ENCODE results near the gene PGAP6. TPM values are rescaled to one million over a fixed set of nuclear protein-coding genes. Genes with fewer than 3 reads are reported as not detected.
A peak's percentile ranks its signal among the peaks of the same experiment; 100 is the strongest.
"Not testable (repeated sequence)": the region's sequence is repeated elsewhere in the genome, so short reads cannot be mapped to it uniquely, and the experiment has no call there.

The PGAP6 gene
- total RNA-seq, 2 experiments from 2014 or later, result 30.6 to 31.5 TPM

DNA sequence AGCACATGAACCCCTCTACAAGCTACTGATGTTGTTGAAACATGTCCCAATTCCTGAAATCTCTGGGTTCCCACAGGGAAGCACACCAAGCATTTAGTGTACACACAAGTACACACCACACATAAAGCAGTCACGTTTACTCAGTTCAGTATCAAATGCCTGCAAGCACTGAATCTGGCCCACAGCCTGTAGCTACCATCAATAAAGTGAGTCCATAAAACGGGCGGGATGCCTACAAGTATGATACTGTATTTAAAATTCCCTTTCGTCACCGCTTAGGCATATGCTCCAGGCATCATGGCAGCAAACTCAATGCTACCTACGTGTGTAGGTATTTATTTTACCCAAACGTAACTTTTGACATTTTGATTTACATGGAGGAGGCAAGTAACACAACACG lies 31.6 kb downstream of the PGAP6 start:
- peaks cover 63% of the 10 kb centered on the region for H3K4me1 Mint-ChIP-seq (ENCODE audit: low read depth)
- H3K9me3 Mint-ChIP-seq, result no peaks in the 10 kb centered on the region
- intact Hi-C loops (cut with micrococcal nuclease), result no loop called here

DNA sequence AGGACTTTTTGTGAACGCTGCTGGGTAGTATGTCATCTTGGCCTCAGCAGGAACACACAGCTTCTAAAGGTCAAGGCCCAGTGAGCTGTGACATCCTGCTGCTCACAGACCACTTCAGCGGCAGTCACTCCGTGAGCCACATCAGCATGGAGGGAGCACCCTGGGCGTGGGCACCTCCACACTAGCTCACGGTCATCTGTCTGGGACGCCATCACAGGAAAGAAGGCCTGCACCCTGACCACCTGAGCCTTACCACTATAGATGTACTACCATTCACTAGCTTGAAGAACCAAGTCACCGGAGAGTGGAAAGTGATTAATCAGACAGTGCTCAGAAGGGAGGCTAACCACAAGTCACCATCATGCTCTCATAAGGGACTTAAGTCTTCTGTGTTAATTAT lies 32.6 kb downstream of the PGAP6 start:
- Mint-ChIP-seq H3K9me3 (no peaks in the 10 kb centered on the region), H3K4me3 (no peak overlapping the region), H3K27me3 (no peaks in the 10 kb centered on the region), H3K36me3 (peaks cover 28% of the 10 kb centered on the region), H3K4me1 (ENCODE audit: low read depth) (peaks cover 65% of the 10 kb centered on the region), H3K27ac (no peak overlapping the region)
- DNase-seq, result no peak
- ChIA-PET CTCF (interaction anchor here (1.0 to 2.0 kb wide), 4 partner anchors 13 to 242 kb away, joined by 3 to 7 read pairs (median 4); no protein-coding TSS in a partner anchor), POLR2A (interaction anchor here (1.0 to 2.5 kb wide), 2 partner anchors 13 to 114 kb away, joined by 4 to 12 read pairs; partner anchors contain the start of gene FAM234A)
- intact Hi-C loops (cut with micrococcal nuclease), result no loop called here

More for the DNA sequence above, 31.6 kb downstream of the PGAP6 start:
- no peak overlapping the region for H3K27ac Mint-ChIP-seq
- ChIA-PET CTCF (interaction anchor here (0.9 to 1.9 kb wide), 5 partner anchors 11 to 169 kb away, joined by 3 to 5 read pairs (median 4); no protein-coding TSS in a partner anchor), POLR2A (no interaction called here)
- no peak for DNase-seq
- no peak overlapping the region for H3K4me3 Mint-ChIP-seq
- H3K36me3 Mint-ChIP-seq, result peaks cover 22% of the 10 kb centered on the region
- H3K27me3 Mint-ChIP-seq, result no peaks in the 10 kb centered on the region

DNA sequence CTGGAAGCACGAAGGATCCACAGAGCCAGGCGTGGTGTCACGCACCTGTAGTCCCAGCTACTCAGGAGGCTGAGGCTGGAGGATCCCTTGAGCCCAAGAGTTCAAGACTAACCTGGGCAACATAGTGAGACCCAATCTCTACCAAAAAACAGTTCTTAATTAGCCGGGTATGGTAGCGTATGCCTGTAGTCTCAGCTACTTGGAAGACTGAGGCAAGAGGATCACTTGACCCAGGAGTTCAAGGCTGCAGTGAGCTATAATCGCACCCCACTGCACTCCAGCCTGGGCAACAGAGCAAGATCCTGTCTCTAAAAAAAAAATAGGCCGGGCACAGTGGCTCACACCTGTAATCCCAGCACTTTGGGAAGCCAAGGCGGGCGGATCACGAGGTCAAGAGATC lies 33.3 kb downstream of the PGAP6 start:
- H3K27ac Mint-ChIP-seq; H3K27me3 Mint-ChIP-seq; H3K9me3 Mint-ChIP-seq; DNase-seq; H3K4me3 Mint-ChIP-seq; intact Hi-C loops (cut with micrococcal nuclease): not testable (repeated sequence)
- CTCF ChIA-PET, result interaction anchor here (1.3 to 4.1 kb wide), 3 partner anchors 44 to 241 kb away, joined by 3 to 15 read pairs (median 7); partner anchors contain the start of gene FAM234A
- POLR2A ChIA-PET, result interaction anchor here (0.5 to 2.5 kb wide), 3 partner anchors 13 to 113 kb away, joined by 3 to 12 read pairs (median 4); partner anchors contain the start of gene FAM234A
- H3K4me1 Mint-ChIP-seq (ENCODE audit: low read depth), result peaks cover 62% of the 10 kb centered on the region
- peaks cover 28% of the 10 kb centered on the region for H3K36me3 Mint-ChIP-seq

- Mint-ChIP-seq H3K4me1 (ENCODE audit: low read depth) (peaks cover 71% of the 10 kb centered on the region), H3K27ac (no peak overlapping the region), H3K4me3 (no peak overlapping the region), H3K9me3 (no peaks in the 10 kb centered on the region), H3K36me3 (peaks cover 33% of the 10 kb centered on the region), H3K27me3 (no peaks in the 10 kb centered on the region)
- DNase-seq, result no peak
- intact Hi-C loops (cut with micrococcal nuclease), result no loop called here
- ChIA-PET POLR2A (interaction anchor here (2.4 to 2.5 kb wide), 2 partner anchors 112 kb away, joined by 12 read pairs; partner anchors contain the start of gene FAM234A), CTCF (interaction anchor here (2.0 to 4.1 kb wide), 2 partner anchors 112 to 240 kb away, joined by 7 to 15 read pairs; partner anchors contain the start of gene FAM234A)
Measured at GRCh38 chr16:347203-347602, 34.6 kb downstream of the PGAP6 start.

DNA sequence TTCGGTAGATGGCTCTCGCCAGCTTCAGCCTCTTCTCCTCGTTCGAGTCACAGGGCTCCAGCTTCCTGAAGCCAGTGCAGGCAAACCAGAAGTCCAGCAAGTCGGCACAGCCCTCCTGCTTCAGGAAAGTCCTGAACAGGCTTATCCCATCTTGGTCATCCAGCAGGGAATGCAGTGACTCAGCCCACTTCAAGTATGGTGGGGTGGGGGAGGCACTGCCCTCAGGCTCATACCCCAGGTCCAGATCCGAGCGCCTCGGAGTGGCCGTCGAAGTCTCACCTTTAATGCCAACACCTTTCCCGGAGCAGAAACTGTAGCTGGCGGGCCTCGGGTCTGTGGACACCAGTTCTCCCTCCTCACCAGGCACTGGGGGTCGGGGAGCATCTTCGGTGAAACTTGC lies 35.2 kb downstream of the PGAP6 start:
- H3K4me1 Mint-ChIP-seq (ENCODE audit: low read depth), result peaks cover 76% of the 10 kb centered on the region

DNA sequence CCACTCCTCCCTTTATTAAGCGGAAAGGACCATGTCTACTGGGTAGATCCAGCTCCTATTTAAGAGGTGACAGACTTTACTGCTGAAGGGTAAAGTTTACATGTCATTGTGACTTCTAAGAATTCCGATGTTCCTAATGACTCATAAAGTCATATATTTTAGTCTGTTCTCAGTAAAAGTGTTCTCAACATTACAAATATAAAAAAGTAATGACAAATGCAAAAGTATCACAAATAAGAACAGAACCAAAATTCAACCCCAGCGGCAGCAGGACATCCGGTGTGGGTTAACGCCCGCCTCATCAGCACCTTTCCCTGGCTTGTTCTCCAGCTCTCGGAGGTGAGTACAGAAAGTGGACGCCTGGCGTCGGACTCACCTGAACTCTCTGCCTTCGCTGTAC lies 36.0 kb downstream of the PGAP6 start:
- H3K4me1 Mint-ChIP-seq (ENCODE audit: low read depth), result peaks cover 74% of the 10 kb centered on the region
- H3K27ac Mint-ChIP-seq, result no peak overlapping the region
- no peaks in the 10 kb centered on the region for H3K9me3 Mint-ChIP-seq
- no peaks in the 10 kb centered on the region for H3K27me3 Mint-ChIP-seq
- peaks cover 37% of the 10 kb centered on the region for H3K36me3 Mint-ChIP-seq
- ChIA-PET CTCF (interaction anchor here (0.9 to 4.1 kb wide), 5 partner anchors 10 to 110 kb away, joined by 3 to 15 read pairs (median 4); partner anchors contain the start of gene FAM234A), POLR2A (interaction anchor here (0.6 to 2.4 kb wide), 2 partner anchors 94 to 110 kb away, joined by 3 to 12 read pairs; partner anchors contain the start of gene FAM234A)
- intact Hi-C loops (cut with micrococcal nuclease), result no loop called here
- peak; percentile 76 for DNase-seq
- H3K4me3 Mint-ChIP-seq, result no peak overlapping the region

More for the DNA sequence above, 35.2 kb downstream of the PGAP6 start:
- ChIA-PET POLR2A (interaction anchor here (2.4 kb wide), 1 partner anchor 111 kb away, joined by 12 read pairs; the partner anchor contains the start of gene FAM234A), CTCF (interaction anchor here (0.7 to 4.1 kb wide), 4 partner anchors 11 to 196 kb away, joined by 3 to 15 read pairs (median 6); partner anchors contain the start of gene FAM234A)
- H3K27ac Mint-ChIP-seq, result no peak overlapping the region
- no peak for DNase-seq
- no peaks in the 10 kb centered on the region for H3K27me3 Mint-ChIP-seq
- intact Hi-C loops (cut with micrococcal nuclease), result no loop called here
- H3K9me3 Mint-ChIP-seq, result no peaks in the 10 kb centered on the region
- no peak overlapping the region for H3K4me3 Mint-ChIP-seq
- peaks cover 37% of the 10 kb centered on the region for H3K36me3 Mint-ChIP-seq

DNA sequence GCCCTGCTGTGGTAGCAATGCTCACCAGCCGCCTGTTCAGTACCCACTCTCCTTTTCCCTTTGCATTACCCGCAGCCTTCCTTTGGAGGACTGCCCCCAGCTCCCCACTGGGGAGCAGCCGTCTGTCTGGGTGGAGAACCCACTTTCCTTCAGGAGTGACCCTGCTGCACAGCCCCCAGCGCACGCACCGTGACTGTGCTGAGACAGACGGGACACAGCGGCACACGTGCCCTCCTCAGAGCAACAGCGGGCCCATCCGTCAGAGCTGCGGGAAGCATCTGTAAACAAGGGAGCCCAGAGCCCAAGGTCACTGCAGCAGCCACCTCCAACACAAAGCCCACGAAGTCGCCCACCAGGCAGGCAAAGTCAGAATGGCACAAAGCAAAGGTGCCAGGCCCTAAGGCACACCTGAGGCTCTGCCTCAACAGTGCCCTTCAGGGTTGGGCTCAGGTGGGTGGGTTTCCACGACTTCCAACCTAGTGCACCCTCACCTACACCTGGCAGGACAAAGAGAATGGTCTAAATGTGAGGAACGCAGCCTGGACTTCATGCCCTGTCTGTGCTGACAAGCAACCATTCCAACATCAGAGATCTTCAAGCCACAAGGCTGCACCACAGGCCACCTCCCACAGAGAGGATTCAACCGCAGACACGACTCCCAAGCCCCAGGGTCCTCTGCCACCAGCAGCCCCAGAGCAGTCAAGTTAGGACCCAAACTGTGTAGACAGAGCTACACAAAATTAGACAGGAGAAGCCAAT lies 39.1 kb downstream of the PGAP6 start:
- H3K27ac Mint-ChIP-seq, result no peak overlapping the region
- intact Hi-C loops (cut with micrococcal nuclease), result no loop called here
- CTCF ChIA-PET, result no interaction called here
- no peak overlapping the region for H3K4me3 Mint-ChIP-seq
- no peaks in the 10 kb centered on the region for H3K9me3 Mint-ChIP-seq
- no peak for DNase-seq
- POLR2A ChIA-PET, result interaction anchor here (0.6 kb wide), 3 partner anchors 9 to 1363 kb away, joined by 3 read pairs; no protein-coding TSS in a partner anchor
- H3K36me3 Mint-ChIP-seq, result peaks cover 32% of the 10 kb centered on the region
- no peaks in the 10 kb centered on the region for H3K27me3 Mint-ChIP-seq
- peaks cover 67% of the 10 kb centered on the region for H3K4me1 Mint-ChIP-seq (ENCODE audit: low read depth)

DNA sequence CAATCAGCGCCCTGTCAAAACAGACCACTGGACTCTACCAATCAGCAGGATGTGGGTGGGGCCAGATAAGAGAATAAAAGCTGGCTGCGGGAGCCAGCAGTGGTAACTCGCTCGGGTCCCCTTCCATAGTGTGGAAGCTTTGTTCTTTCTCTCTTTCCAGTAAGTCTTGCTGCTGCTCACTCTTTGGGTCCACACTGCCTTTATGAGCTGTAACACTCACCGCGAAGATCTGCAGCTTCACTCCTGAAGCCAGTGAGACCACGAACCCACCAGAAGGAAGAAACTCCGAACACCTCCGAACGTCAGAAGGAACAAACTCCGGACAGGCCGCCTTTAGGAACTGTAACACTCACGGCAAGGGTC lies 39.8 kb downstream of the PGAP6 start:
- H3K27ac Mint-ChIP-seq, result not testable (repeated sequence)

GRCh38 chr16:341095-341973 lies 40.4 kb downstream of the PGAP6 start:
- POLR2A ChIA-PET; DNase-seq; H3K4me3 Mint-ChIP-seq; intact Hi-C loops (cut with micrococcal nuclease); H3K9me3 Mint-ChIP-seq; H3K27ac Mint-ChIP-seq; H3K27me3 Mint-ChIP-seq: not testable (repeated sequence)
- Mint-ChIP-seq H3K36me3 (peaks cover 24% of the 10 kb centered on the region), H3K4me1 (ENCODE audit: low read depth) (peaks cover 62% of the 10 kb centered on the region)
- CTCF ChIA-PET, result interaction anchor here (0.7 kb wide), 1 partner anchor 39 kb away, joined by 3 read pairs; no protein-coding TSS in a partner anchor

More for the DNA sequence above, 39.8 kb downstream of the PGAP6 start:
- H3K4me3 Mint-ChIP-seq; DNase-seq; intact Hi-C loops (cut with micrococcal nuclease); H3K27me3 Mint-ChIP-seq; H3K9me3 Mint-ChIP-seq; CTCF ChIA-PET: not testable (repeated sequence)
- H3K36me3 Mint-ChIP-seq, result peaks cover 27% of the 10 kb centered on the region
- peaks cover 65% of the 10 kb centered on the region for H3K4me1 Mint-ChIP-seq (ENCODE audit: low read depth)
- POLR2A ChIA-PET, result interaction anchor here (0.6 kb wide), 2 partner anchors 10 to 20 kb away, joined by 3 read pairs; no protein-coding TSS in a partner anchor

DNA sequence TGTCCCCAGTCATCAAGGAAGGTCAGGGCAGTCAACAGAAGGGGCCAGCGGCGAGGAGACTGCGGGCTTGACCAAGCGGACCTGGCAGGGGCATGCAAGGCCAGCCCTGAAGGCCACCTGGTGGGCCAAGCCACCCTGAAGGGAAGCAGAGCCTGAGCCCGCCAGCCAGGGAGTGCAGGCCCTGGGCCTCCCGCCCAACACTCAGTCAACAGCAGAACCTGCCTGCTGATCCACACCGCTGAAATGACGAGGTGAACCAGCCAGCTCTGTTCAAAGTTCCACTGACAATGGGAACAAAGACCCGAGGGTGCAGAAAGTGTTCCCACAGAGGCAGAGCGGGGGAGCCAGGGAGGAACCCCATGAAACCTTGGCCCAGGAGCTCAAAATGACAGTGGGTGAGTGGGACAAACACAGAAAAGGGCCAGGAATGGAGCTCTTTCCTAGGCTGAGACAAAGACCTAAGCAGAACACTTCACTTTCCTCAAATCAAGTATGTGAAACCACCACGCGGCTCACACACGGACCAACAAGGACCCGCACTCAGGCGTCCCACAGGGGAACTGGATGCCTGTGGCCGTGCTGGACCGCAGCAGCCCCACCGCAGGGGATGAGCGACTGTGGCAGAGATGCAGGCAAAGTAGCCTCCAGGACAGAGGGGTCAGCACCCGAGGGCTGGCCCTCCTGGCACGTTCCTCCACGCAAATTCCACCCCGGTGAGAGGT lies 41.2 kb downstream of the PGAP6 start:
- peaks cover 59% of the 10 kb centered on the region for H3K4me1 Mint-ChIP-seq (ENCODE audit: low read depth)
- no peak for DNase-seq
- H3K36me3 Mint-ChIP-seq, result peaks cover 17% of the 10 kb centered on the region
- POLR2A ChIA-PET, result no interaction called here
- no peaks in the 10 kb centered on the region for H3K27me3 Mint-ChIP-seq
- H3K9me3 Mint-ChIP-seq, result no peaks in the 10 kb centered on the region
- intact Hi-C loops (cut with micrococcal nuclease), result no loop called here
- CTCF ChIA-PET, result interaction anchor here (0.7 kb wide), 1 partner anchor 40 kb away, joined by 3 read pairs; no protein-coding TSS in a partner anchor
- H3K27ac Mint-ChIP-seq, result no peak overlapping the region
- H3K4me3 Mint-ChIP-seq, result no peak overlapping the region

DNA sequence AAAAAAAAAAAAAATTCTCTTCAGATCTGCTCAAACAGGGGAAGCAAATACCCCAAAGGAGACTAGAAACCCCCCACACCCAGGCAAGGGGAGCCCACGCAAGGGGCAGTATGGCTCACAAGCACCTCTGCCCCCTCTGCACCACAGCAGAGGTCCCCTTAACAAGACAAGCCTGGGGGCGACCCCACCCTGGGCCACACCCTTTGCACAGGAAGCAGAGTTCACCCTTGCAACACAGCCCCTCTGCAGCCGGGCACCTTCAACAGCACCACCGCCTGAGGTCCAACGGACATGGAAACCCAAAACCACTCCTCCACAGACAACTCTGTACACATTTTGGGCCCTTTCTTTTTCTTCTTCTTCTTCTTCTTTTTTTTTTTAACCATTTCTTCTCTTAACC lies 42.1 kb downstream of the PGAP6 start:
- intact Hi-C loops (cut with micrococcal nuclease), result no loop called here
- Mint-ChIP-seq H3K27ac (peak overlapping the region; percentile 28), H3K4me3 (no peak overlapping the region), H3K4me1 (ENCODE audit: low read depth) (peaks cover 57% of the 10 kb centered on the region), H3K36me3 (peaks cover 12% of the 10 kb centered on the region), H3K27me3 (no peaks in the 10 kb centered on the region), H3K9me3 (no peaks in the 10 kb centered on the region)
- POLR2A ChIA-PET, result no interaction called here
- no peak for DNase-seq
- CTCF ChIA-PET, result no interaction called here
